ENCODE measurements around the gene SOX1. TPM values are rescaled to one million over a fixed set of nuclear protein-coding genes. Genes with fewer than 3 reads are reported as not detected.

Gene SOX1
- polyA plus RNA-seq, 1 of the 3 experiments (the other 2 are of a cell fraction) = not detected

- Histone ChIP-seq H2AFZ (ENCODE audit: low read depth) (no peak overlapping the region), H3K4me1 (ENCODE audit: control insufficient read depth in 1 of 2, insufficient read depth in 2 of 2, low read depth in 1 of 2, low read length in 1 of 2) (no peaks in the 10 kb centered on the region), H3K9me2 (no peaks in the 10 kb centered on the region), H3K9ac (no peak overlapping the region), H3K27me3 (ENCODE audit: insufficient read depth) (peaks cover 75% of the 10 kb centered on the region), H3K79me2 (ENCODE audit: insufficient read depth) (no peaks in the 10 kb centered on the region), H3K36me3 (replicated peaks in 1 of 2; ENCODE audit: control insufficient read depth in 1 of 2, insufficient read depth in 2 of 2, low read length in 1 of 2) (no peaks in the 10 kb centered on the region), H3K9me3 (no peaks in the 10 kb centered on the region), H4K20me1 (ENCODE audit: insufficient read depth) (no peaks in the 10 kb centered on the region), H3F3A (replicated peaks; ENCODE audit: insufficient read depth) (no peaks in the 10 kb centered on the region), H3K27ac (ENCODE audit: low read depth in 2 of 2, low read length in 1 of 2) (no peak overlapping the region), H3K4me3 (ENCODE audit: low read depth in 2 of 2, low read length in 1 of 2) (no peak overlapping the region), H3K4me2 (no peak overlapping the region)
- POLR2A ChIA-PET = no interaction called here
- DNase-seq = no peak
- no peak for TF ChIP-seq MAX (IDR thresholded peaks at IDR 0.05; ENCODE audit: low read depth)
- TF ChIP-seq TEAD4 (IDR thresholded peaks at IDR 0.05; ENCODE audit: borderline replicate concordance, insufficient read depth) = no peak
- no peak for TF ChIP-seq RAD21 (IDR thresholded peaks at IDR 0.05; ENCODE audit: low read length)
- TF ChIP-seq POLR2AphosphoS5 (IDR thresholded peaks at IDR 0.05; ENCODE audit: low read depth, low read length) = no peak
- no peak for TF ChIP-seq FOSL2 (IDR thresholded peaks at IDR 0.05; ENCODE audit: borderline replicate concordance, low read depth)
- TF ChIP-seq GABPA (IDR thresholded peaks at IDR 0.05; ENCODE audit: low read depth) = no peak
- TF ChIP-seq GATA2 (CRISPR knock-in tag; IDR thresholded peaks at IDR 0.05) = no peak
- TF ChIP-seq ZBTB33 (IDR thresholded peaks at IDR 0.05; ENCODE audit: borderline replicate concordance, low read depth) = no peak
- TF ChIP-seq, protein P1, sequence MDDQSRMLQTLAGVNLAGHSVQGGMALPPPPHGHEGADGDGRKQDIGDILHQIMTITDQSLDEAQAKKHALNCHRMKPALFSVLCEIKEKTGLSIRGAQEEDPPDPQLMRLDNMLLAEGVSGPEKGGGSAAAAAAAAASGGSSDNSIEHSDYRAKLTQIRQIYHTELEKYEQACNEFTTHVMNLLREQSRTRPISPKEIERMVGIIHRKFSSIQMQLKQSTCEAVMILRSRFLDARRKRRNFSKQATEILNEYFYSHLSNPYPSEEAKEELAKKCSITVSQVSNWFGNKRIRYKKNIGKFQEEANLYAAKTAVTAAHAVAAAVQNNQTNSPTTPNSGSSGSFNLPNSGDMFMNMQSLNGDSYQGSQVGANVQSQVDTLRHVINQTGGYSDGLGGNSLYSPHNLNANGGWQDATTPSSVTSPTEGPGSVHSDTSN (IDR thresholded peaks at IDR 0.05) = no peak
- no peak for TF ChIP-seq CHD2 (IDR thresholded peaks at IDR 0.05; ENCODE audit: low read length, partially characterized antibody)
- no peak for TF ChIP-seq SIN3A (IDR thresholded peaks at IDR 0.05; ENCODE audit: borderline replicate concordance, low read depth, low read length)
- no peak for TF ChIP-seq EZH2phosphoT487 (IDR thresholded peaks at IDR 0.05; ENCODE audit: borderline replicate concordance, low read depth)
- CTCF ChIA-PET = no interaction called here
- WGBS (ENCODE audit: low lambda C conversion rate) = 27% methylated on average over 33 of the region's 33 CpGs
These were observed 2.3 kb downstream of the SOX1 start for GRCh38 chr13:112069061-112069844.

- no peaks in the 10 kb centered on the region for H4K20me1 ChIP-seq (ENCODE audit: insufficient read depth)
- no peak for DNase-seq
- no peak overlapping the region for H3K4me3 ChIP-seq (ENCODE audit: low read depth in 2 of 2, low read length in 1 of 2)
- POLR2A ChIA-PET = no interaction called here
- H3F3A ChIP-seq (replicated peaks; ENCODE audit: insufficient read depth) = no peaks in the 10 kb centered on the region
- no peaks in the 10 kb centered on the region for H3K79me2 ChIP-seq (ENCODE audit: insufficient read depth)
- H2AFZ ChIP-seq (ENCODE audit: low read depth) = no peak overlapping the region
- peaks cover 76% of the 10 kb centered on the region for H3K27me3 ChIP-seq (ENCODE audit: insufficient read depth)
- H3K9me2 ChIP-seq = no peaks in the 10 kb centered on the region
- H3K27ac ChIP-seq (ENCODE audit: low read depth in 2 of 2, low read length in 1 of 2) = no peak overlapping the region
- no peaks in the 10 kb centered on the region for H3K36me3 ChIP-seq (replicated peaks in 1 of 2; ENCODE audit: control insufficient read depth in 1 of 2, insufficient read depth in 2 of 2, low read length in 1 of 2)
- 19% methylated on average over 17 of the region's 17 CpGs for WGBS (ENCODE audit: low lambda C conversion rate)
- CTCF ChIA-PET = interaction anchor here (1.2 kb wide), 1 partner anchor 14 kb away, joined by 4 read pairs; no protein-coding TSS in a partner anchor
- no peak overlapping the region for H3K9ac ChIP-seq
- H3K4me1 ChIP-seq (ENCODE audit: control insufficient read depth in 1 of 2, insufficient read depth in 2 of 2, low read depth in 1 of 2, low read length in 1 of 2) = no peaks in the 10 kb centered on the region
- H3K9me3 ChIP-seq = no peaks in the 10 kb centered on the region
- no peak overlapping the region for H3K4me2 ChIP-seq
- TF ChIP-seq POLR2AphosphoS5 (IDR thresholded peaks at IDR 0.05; ENCODE audit: low read depth, low read length) (no peak), SIN3A (IDR thresholded peaks at IDR 0.05; ENCODE audit: borderline replicate concordance, low read depth, low read length) (no peak), FOXM1 (IDR thresholded peaks at IDR 0.05; ENCODE audit: low read depth) (no peak), YY1 (IDR thresholded peaks at IDR 0.05; ENCODE audit: low read depth) (no peak), RFX5 (IDR thresholded peaks at IDR 0.05; ENCODE audit: low read length) (no peak), RXRA (IDR thresholded peaks at IDR 0.05; ENCODE audit: borderline replicate concordance, low read depth) (no peak), IRF3 (IDR thresholded peaks at IDR 0.05; ENCODE audit: low read depth, low read length) (no peak), FOXJ3 (CRISPR knock-in tag; IDR thresholded peaks at IDR 0.05) (no peak), EP300 (IDR thresholded peaks at IDR 0.05; ENCODE audit: borderline replicate concordance in 1 of 2, low read depth in 1 of 2, low read length in 1 of 2) (no peak)
- TF ChIP-seq, protein P2, sequence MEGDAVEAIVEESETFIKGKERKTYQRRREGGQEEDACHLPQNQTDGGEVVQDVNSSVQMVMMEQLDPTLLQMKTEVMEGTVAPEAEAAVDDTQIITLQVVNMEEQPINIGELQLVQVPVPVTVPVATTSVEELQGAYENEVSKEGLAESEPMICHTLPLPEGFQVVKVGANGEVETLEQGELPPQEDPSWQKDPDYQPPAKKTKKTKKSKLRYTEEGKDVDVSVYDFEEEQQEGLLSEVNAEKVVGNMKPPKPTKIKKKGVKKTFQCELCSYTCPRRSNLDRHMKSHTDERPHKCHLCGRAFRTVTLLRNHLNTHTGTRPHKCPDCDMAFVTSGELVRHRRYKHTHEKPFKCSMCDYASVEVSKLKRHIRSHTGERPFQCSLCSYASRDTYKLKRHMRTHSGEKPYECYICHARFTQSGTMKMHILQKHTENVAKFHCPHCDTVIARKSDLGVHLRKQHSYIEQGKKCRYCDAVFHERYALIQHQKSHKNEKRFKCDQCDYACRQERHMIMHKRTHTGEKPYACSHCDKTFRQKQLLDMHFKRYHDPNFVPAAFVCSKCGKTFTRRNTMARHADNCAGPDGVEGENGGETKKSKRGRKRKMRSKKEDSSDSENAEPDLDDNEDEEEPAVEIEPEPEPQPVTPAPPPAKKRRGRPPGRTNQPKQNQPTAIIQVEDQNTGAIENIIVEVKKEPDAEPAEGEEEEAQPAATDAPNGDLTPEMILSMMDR (IDR thresholded peaks at IDR 0.05) = no peak
These were observed 2.9 kb downstream of the SOX1 start for GRCh38 chr13:112069845-112070251.
